Osteoblast (primary cell): ENCODE data around the gene PARD3B. TPM values are rescaled to one million over a fixed set of nuclear protein-coding genes. Genes with fewer than 3 reads are reported as not detected.

Experiments
- DNase-seq: peaks from one replicate; pipeline ENCODE4 v3.0.0; 2011; ENCODE audit warnings: low spot score, mixed read lengths; ENCODE audit not compliant: insufficient read length; ENCODE audit errors: missing footprints
- H2AFZ ChIP-seq: 2 replicates; pipeline ENCODE4 v1.6.0; 2011; ENCODE audit warnings: mild to moderate bottlenecking, low read length
- H3K27ac ChIP-seq: 2 replicates; pipeline ENCODE4 v1.5.1; 2011; ENCODE audit warnings: mild to moderate bottlenecking, low read depth, low read length, moderate library complexity
- H3K27me3 ChIP-seq: 2 replicates; pipeline ENCODE4 v1.6.0; 2012; ENCODE audit warnings: mild to moderate bottlenecking, control low read depth, inconsistent platforms, low read length, moderate library complexity; ENCODE audit not compliant: insufficient read depth
- H3K36me3 ChIP-seq: 2 replicates; pipeline ENCODE4 v1.5.1; 2011; ENCODE audit warnings: mild to moderate bottlenecking, low read length, control low read depth, moderate library complexity; ENCODE audit not compliant: insufficient read depth
- H3K4me1 ChIP-seq: 2 replicates; pipeline ENCODE4 v1.5.1; 2011; ENCODE audit warnings: mild to moderate bottlenecking, low read length, control low read depth, moderate library complexity; ENCODE audit not compliant: insufficient read depth
- H3K4me2 ChIP-seq: 2 replicates; pipeline ENCODE4 v1.6.0; 2011; ENCODE audit warnings: mild to moderate bottlenecking, low read length; ENCODE audit not compliant: insufficient read depth
- H3K4me3 ChIP-seq: fragments of 200-600 bp; sonication (generic); 3 replicates; pipeline ENCODE4 v1.5.1; 2012; ENCODE audit warnings: mild to moderate bottlenecking, low read length, inconsistent platforms; ENCODE audit not compliant: insufficient read depth
- H3K79me2 ChIP-seq: 2 replicates; pipeline ENCODE4 v1.6.0; 2012; ENCODE audit warnings: mild to moderate bottlenecking, low read length, control low read depth, inconsistent platforms; ENCODE audit not compliant: insufficient read depth
- H3K9me3 ChIP-seq: 2 replicates; pipeline ENCODE4 v1.5.1; 2011; ENCODE audit warnings: low read depth, low read length, control low read depth
- H4K20me1 ChIP-seq: 2 replicates; pipeline ENCODE4 v1.6.0; 2012; ENCODE audit warnings: mild to moderate bottlenecking, low read length, control low read depth; ENCODE audit not compliant: insufficient read depth
- CTCF ChIP-seq: IDR thresholded peaks from 2 replicates; pipeline ENCODE4 v1.5.1; 2011; ENCODE audit warnings: mild to moderate bottlenecking, low read depth, low read length, moderate library complexity; ENCODE audit errors: extremely low read depth
- total RNA-seq: library from RNA; depleted of rRNA; stranded (reverse); fragments of >200 nt; gene quantifications from 2 replicates; pipeline ENCODE4 v1.2.3, GENCODE V29; 2012

The PARD3B gene
- total RNA-seq, 1 donor: 22.4 TPM

DNA sequence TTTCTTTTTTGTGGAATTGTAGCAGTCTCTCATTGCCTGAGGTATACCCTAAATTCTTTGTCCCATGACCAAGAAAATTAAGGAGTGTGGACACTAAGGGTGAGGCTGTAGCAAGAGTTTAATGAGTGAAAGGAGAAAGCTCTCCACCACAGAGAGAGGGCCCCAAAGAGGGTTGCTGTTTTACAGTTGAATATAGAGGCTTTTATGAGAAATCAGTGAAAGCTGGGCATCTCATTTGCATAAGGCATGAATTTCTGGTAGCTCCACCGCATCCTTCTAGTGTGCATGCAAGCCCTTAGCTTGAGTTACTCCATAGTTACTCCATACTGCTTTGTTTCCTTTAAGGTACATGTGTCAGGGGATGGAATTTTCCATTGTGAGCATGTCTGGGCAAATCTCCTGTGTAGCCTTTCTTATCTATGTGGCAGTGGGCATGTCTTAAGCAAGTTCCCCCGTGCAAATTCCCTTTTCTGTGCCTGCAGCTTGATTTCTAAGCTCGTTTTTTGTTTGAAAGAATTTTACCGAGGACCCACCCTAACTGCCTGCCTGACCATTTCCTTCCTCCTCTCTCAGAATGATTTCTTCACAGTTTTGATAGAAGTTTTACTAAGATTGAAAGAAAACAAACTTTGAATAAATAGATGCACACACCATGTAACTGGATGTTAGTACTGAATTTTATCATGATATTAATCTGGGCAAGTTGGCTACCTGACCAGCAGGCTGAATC, 218.9 kb downstream of the PARD3B start:
- TF ChIP-seq CTCF: no peak
- Histone ChIP-seq H3K4me2 (no peak overlapping the region), H3K4me3 (no peak overlapping the region)

GRCh38 chr2:204770735-204771134, 225.5 kb downstream of the PARD3B start:
- H3K4me2 ChIP-seq: no peak overlapping the region
- TF ChIP-seq CTCF: no peak
- no peaks in the 10 kb centered on the region for H3K27me3 ChIP-seq
- no peak overlapping the region for H3K27ac ChIP-seq
- no peaks in the 10 kb centered on the region for H3K36me3 ChIP-seq
- DNase-seq: no peak
- no peaks in the 10 kb centered on the region for H4K20me1 ChIP-seq
- no peaks in the 10 kb centered on the region for H3K9me3 ChIP-seq
- H3K79me2 ChIP-seq: no peaks in the 10 kb centered on the region
- no peaks in the 10 kb centered on the region for H3K4me1 ChIP-seq
- H3K4me3 ChIP-seq: no peak overlapping the region
- H2AFZ ChIP-seq: no peak overlapping the region

More for the DNA sequence above, 218.9 kb downstream of the PARD3B start:
- H3K79me2 ChIP-seq: no peaks in the 10 kb centered on the region
- H3K4me1 ChIP-seq: no peaks in the 10 kb centered on the region
- no peak for DNase-seq
- no peak overlapping the region for H3K27ac ChIP-seq
- H3K27me3 ChIP-seq: no peaks in the 10 kb centered on the region
- H3K9me3 ChIP-seq: peaks cover 6% of the 10 kb centered on the region
- no peaks in the 10 kb centered on the region for H4K20me1 ChIP-seq
- H3K36me3 ChIP-seq: no peaks in the 10 kb centered on the region
- no peak overlapping the region for H2AFZ ChIP-seq

DNA sequence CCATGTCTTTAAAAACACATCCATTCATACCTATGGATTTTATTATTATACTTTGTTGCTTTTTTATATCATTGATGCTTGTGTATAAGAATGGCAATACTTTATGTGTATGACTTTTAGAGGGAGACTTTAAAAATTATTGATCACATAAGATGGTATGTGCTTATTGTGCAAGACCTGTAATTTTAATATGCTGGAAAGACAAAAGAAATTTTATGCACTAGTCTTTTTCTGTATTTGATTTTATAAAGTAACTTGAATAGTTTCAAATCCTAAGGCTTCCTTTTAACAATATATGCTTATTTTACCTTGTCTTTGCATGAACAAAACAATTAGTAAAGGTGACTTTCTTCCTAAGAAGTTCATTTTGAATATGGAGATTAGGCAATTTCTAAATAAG, 226.4 kb downstream of the PARD3B start:
- no peaks in the 10 kb centered on the region for H3K36me3 ChIP-seq
- no peak for TF ChIP-seq CTCF

DNA sequence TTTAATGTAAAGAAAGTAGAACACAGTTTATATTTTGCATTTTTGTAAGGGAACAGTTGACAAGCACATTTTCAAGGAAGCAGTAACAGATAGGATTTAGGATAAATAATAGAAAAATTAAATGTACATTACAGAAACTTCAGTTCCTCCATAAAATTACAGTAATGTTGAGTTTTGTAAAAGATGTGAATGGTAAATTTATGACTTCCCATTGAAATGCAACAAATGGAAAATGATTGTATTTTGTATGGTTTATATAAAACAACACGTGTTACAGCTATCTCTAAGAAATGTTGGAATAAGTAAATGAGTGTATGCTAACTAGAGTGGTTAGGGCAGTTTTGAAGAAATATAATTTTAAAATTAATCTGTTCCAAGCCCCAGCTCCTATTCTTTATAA, 227.3 kb downstream of the PARD3B start:
- no peaks in the 10 kb centered on the region for H3K9me3 ChIP-seq
- no peak for TF ChIP-seq CTCF
- no peaks in the 10 kb centered on the region for H3K36me3 ChIP-seq
- H4K20me1 ChIP-seq: no peaks in the 10 kb centered on the region
- no peak overlapping the region for H3K4me2 ChIP-seq
- H3K4me1 ChIP-seq: peaks cover 4% of the 10 kb centered on the region
- no peaks in the 10 kb centered on the region for H3K79me2 ChIP-seq
- no peak overlapping the region for H2AFZ ChIP-seq
- no peak overlapping the region for H3K27ac ChIP-seq
- no peaks in the 10 kb centered on the region for H3K27me3 ChIP-seq
- DNase-seq: no peak
- no peak overlapping the region for H3K4me3 ChIP-seq

More for the DNA sequence above, 226.4 kb downstream of the PARD3B start:
- no peaks in the 10 kb centered on the region for H4K20me1 ChIP-seq
- H2AFZ ChIP-seq: no peak overlapping the region
- peaks cover 3% of the 10 kb centered on the region for H3K4me1 ChIP-seq
- H3K27ac ChIP-seq: no peak overlapping the region
- no peak overlapping the region for H3K4me2 ChIP-seq
- H3K27me3 ChIP-seq: no peaks in the 10 kb centered on the region
- no peak for DNase-seq
- no peaks in the 10 kb centered on the region for H3K9me3 ChIP-seq
- no peaks in the 10 kb centered on the region for H3K79me2 ChIP-seq
- no peak overlapping the region for H3K4me3 ChIP-seq
